PC-3 (cell line): Measurements from ENCODE around the gene C12orf57. TPM values are rescaled to one million over a fixed set of nuclear protein-coding genes. Genes with fewer than 3 reads are reported as not detected.

ENCODE experiments used
- ATAC-seq: fragments of 200-7000 bp; cut with Tn5 transposase; 2 replicates; pipeline ENCODE4 v1.9.1; 2020; ENCODE audit warnings: mild to moderate bottlenecking, moderate library complexity
- BruUV-seq: library from RNA; stranded (reverse); fragments of 400-500 nt; replicated peaks from 2 replicates; lab custom pipeline; 2021; lab: Mats Ljungman, UMichigan
- CTCF ChIA-PET: fragments of 300-600 bp; sonication (Branson Sonifier 250); formaldehyde crosslinking; loops from one replicate; lab custom pipeline; 2022; ENCODE audit warnings: antibody characterized with exemption; lab: Charles Lee
- POLR2A ChIA-PET: fragments of 300-600 bp; sonication (Branson Sonifier 250); formaldehyde crosslinking; loops from one replicate; lab custom pipeline; 2022; ENCODE audit warnings: antibody characterized with exemption; ENCODE audit not compliant: unreplicated experiment; lab: Charles Lee
- DNase-seq: peaks from one replicate; pipeline ENCODE4 v3.0.0-alpha.2; 2015
- H2AFZ ChIP-seq: fragments of 300-600 bp; sonication (generic); 2 replicates; pipeline ENCODE4 v1.6.0; 2016; ENCODE audit warnings: antibody characterized with exemption, low read length
- H3F3A ChIP-seq: fragments of 300-600 bp; sonication (generic); one replicate; pipeline ENCODE4 v1.6.0; 2017; ENCODE audit warnings: antibody characterized with exemption, low read length, control low read depth, mild to moderate bottlenecking; ENCODE audit not compliant: unreplicated experiment
- H3K27ac ChIP-seq: fragments of 300-600 bp; sonication (generic); 2 replicates; pipeline ENCODE4 v1.5.1; 2016; ENCODE audit warnings: mild to moderate bottlenecking, low read length
- H3K27me3 ChIP-seq: fragments of 300-600 bp; sonication (generic); 2 replicates; pipeline ENCODE4 v1.6.1; 2016; ENCODE audit warnings: low read length, mixed read lengths
- H3K36me3 ChIP-seq: fragments of 300-600 bp; sonication (generic); 2 replicates; pipeline ENCODE4 v1.6.1; 2016; ENCODE audit warnings: low read depth, mixed run types, low read length, mixed read lengths
- H3K4me1 ChIP-seq: fragments of 300-600 bp; sonication (generic); 2 replicates; pipeline ENCODE4 v1.5.1; 2016; ENCODE audit warnings: low read length; ENCODE audit not compliant: insufficient read depth
- H3K4me2 ChIP-seq: fragments of 300-600 bp; sonication (generic); 2 replicates; pipeline ENCODE4 v1.6.0; 2016; ENCODE audit warnings: low read length
- H3K4me3 ChIP-seq: fragments of 300-600 bp; sonication (generic); 2 replicates; pipeline ENCODE4 v1.5.1; 2016; ENCODE audit warnings: mild to moderate bottlenecking, low read length, mixed read lengths
- H3K79me2 ChIP-seq: fragments of 300-600 bp; sonication (generic); 2 replicates; pipeline ENCODE4 v1.6.1; 2017; ENCODE audit warnings: low read length, mixed read lengths
- H3K9ac ChIP-seq: fragments of 300-600 bp; sonication (generic); 2 replicates; pipeline ENCODE4 v1.6.0; 2016; ENCODE audit warnings: mild to moderate bottlenecking, low read length
- H3K9me2 ChIP-seq: fragments of 300-600 bp; sonication (generic); replicated peaks from 2 replicates; pipeline ENCODE4 v1.6.1; 2016; ENCODE audit warnings: mixed run types, low read length, mixed read lengths
- H3K9me3 ChIP-seq: fragments of 300-600 bp; sonication (generic); 2 replicates; pipeline ENCODE4 v1.6.1; 2016; ENCODE audit warnings: low read length, mixed read lengths
- H4K20me1 ChIP-seq: fragments of 300-600 bp; sonication (generic); 2 replicates; pipeline ENCODE4 v1.6.1; 2016; ENCODE audit warnings: low read length, mixed read lengths
- CTCF ChIP-seq: fragments of 300-600 bp; sonication (generic); conservative IDR thresholded peaks from 2 replicates; pipeline ENCODE4 v1.5.1; 2017; ENCODE audit warnings: antibody characterized with exemption, low read depth, mild to moderate bottlenecking, low read length
- EZH2 ChIP-seq: fragments of 300-600 bp; sonication (generic); IDR thresholded peaks from one replicate; pipeline ENCODE4 v1.6.1; 2017; ENCODE audit warnings: antibody characterized with exemption, mild to moderate bottlenecking, low read length; ENCODE audit not compliant: unreplicated experiment
- EZH2phosphoT487 ChIP-seq: fragments of 300-600 bp; sonication (generic); IDR thresholded peaks from 2 replicates; pipeline ENCODE4 v1.6.1; 2018; ENCODE audit warnings: mild to moderate bottlenecking, antibody characterized with exemption, low read length, borderline replicate concordance
- intact Hi-C: fragments of 100-400 bp; cut with micrococcal nuclease; formaldehyde crosslinking; loops from 2 replicates; pipeline ENCODE4 v1.9.0; 2023
- total RNA-seq: library from RNA; depleted of rRNA; stranded (reverse); fragments of >200 nt; gene quantifications from 2 replicates; pipeline ENCODE4 v1.2.3, GENCODE V29; 2014

Gene C12orf57
- total RNA-seq, 1 experiment from 2014 or later, result 125 TPM

DNA sequence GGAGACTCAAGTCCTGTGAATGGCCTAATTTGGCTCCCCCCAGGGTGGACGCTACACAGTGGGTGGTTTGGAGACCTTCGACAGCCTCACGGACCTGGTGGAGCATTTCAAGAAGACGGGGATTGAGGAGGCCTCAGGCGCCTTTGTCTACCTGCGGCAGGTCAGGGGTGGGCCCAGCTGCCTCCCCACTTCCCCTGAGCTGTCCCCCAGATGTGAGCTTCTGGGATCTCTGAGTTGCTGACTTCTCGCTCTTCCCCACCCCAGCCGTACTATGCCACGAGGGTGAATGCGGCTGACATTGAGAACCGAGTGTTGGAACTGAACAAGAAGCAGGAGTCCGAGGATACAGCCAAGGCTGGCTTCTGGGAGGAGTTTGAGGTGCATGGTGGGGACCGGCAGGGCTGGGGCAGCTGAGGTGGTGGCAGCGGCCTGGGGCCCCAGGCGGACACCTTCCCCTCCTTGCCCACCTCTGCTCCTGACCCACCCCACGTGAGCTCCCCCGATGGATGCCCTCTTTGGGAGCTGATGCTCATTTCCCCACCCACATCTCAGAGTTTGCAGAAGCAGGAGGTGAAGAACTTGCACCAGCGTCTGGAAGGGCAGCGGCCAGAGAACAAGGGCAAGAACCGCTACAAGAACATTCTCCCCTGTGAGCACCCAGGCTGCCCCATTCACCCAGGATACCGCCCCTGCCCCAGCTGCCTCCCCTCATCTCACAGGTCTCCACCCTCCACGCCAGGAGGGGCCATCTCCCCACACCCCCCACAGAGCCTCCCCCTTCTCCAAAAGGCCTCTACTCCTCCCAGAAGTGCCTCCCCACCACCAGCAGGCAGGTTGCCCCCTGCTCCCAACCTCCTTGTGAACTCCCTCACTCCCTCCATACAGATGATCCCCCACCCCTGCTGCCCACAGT is 11.5 kb downstream of the C12orf57 start:
- no peak for DNase-seq
- Histone ChIP-seq H3K9me2 (no peaks in the 10 kb centered on the region), H3K4me1 (no peaks in the 10 kb centered on the region), H4K20me1 (no peaks in the 10 kb centered on the region), H3K27me3 (no peaks in the 10 kb centered on the region), H3K4me2 (no peak overlapping the region), H3K36me3 (no peaks in the 10 kb centered on the region), H3K4me3 (no peak overlapping the region), H3K79me2 (no peaks in the 10 kb centered on the region), H3F3A (no peaks in the 10 kb centered on the region), H3K27ac (no peak overlapping the region), H3K9me3 (no peaks in the 10 kb centered on the region), H3K9ac (no peak overlapping the region), H2AFZ (no peak overlapping the region)
- no TSS peak for BruUV-seq
- ATAC-seq, result no peak
- CTCF ChIA-PET, result no interaction called here
- POLR2A ChIA-PET, result no interaction called here
- TF ChIP-seq CTCF (no peak), EZH2phosphoT487 (no peak), EZH2 (no peak)
- intact Hi-C loops, result no loop called here

GRCh38 chr12:6956021-6956727 is 12.4 kb downstream of the C12orf57 start:
- H2AFZ ChIP-seq, result no peak overlapping the region
- DNase-seq, result no peak
- POLR2A ChIA-PET, result no interaction called here

More at GRCh38 chr12:6956021-6956727, 12.4 kb downstream of the C12orf57 start:
- Histone ChIP-seq H4K20me1 (no peaks in the 10 kb centered on the region), H3K27me3 (no peaks in the 10 kb centered on the region), H3K4me3 (no peak overlapping the region), H3K9me2 (no peaks in the 10 kb centered on the region), H3K9ac (no peak overlapping the region), H3K79me2 (no peaks in the 10 kb centered on the region), H3K4me2 (no peak overlapping the region), H3K9me3 (no peaks in the 10 kb centered on the region), H3F3A (no peaks in the 10 kb centered on the region), H3K36me3 (no peaks in the 10 kb centered on the region), H3K27ac (no peak overlapping the region), H3K4me1 (peaks cover under 1% of the 10 kb centered on the region)
- CTCF ChIA-PET, result no interaction called here
- no peak for ATAC-seq
- TF ChIP-seq CTCF (no peak), EZH2 (no peak), EZH2phosphoT487 (no peak)
- intact Hi-C loops, result no loop called here
- BruUV-seq, result no TSS peak
